GM12878 (cell line): ENCODE results near the gene SNED1. TPM values are rescaled to one million over a fixed set of nuclear protein-coding genes. Genes with fewer than 3 reads are reported as not detected.

Source experiments
- ATAC-seq: fragments of 200-7000 bp; cut with Tn5 transposase; 3 replicates; pipeline ENCODE4 v1.9.1; 2020; ENCODE audit warnings: mild to moderate bottlenecking, moderate library complexity
- BruUV-seq: library from RNA; stranded (reverse); fragments of 400-500 nt; replicated peaks from 2 replicates; lab custom pipeline; 2021; lab: Mats Ljungman, UMichigan
- CTCF ChIA-PET: fragments of 300-600 bp; sonication (Branson Sonifier 250); formaldehyde crosslinking; extraction: SDS; loops from one replicate; lab custom pipeline; 2021; ENCODE audit warnings: inconsistent platforms; lab: Yijun Ruan, JAX
- POLR2A ChIA-PET: fragments of 350-600 bp; formaldehyde crosslinking; extraction: SDS; loops from one replicate; lab custom pipeline; 2021; ENCODE audit warnings: inconsistent platforms; lab: Charles Lee
- RAD21 ChIA-PET: fragments of 300-600 bp; sonication (Branson Sonifier 250); formaldehyde crosslinking; loops from one replicate; lab custom pipeline; 2023; ENCODE audit warnings: antibody characterized with exemption; ENCODE audit not compliant: unreplicated experiment; lab: Charles Lee
- SMC1A ChIA-PET: fragments of 300-600 bp; sonication (Branson Sonifier 250); formaldehyde crosslinking; loops from one replicate; lab custom pipeline; 2023; ENCODE audit not compliant: unreplicated experiment, uncharacterized antibody; lab: Charles Lee
- DNase-seq: peaks from one replicate; pipeline ENCODE4 v3.0.0-alpha.2; 2011; ENCODE audit warnings: low read depth, low spot score
- FAIRE-seq: peaks from 3 replicates; lab custom pipeline; 2011; peaks lifted over from hg19 to GRCh38; lab: Jason Lieb, UNC
- H2AFZ ChIP-seq: 2 replicates; pipeline ENCODE4 v1.6.0; 2011; ENCODE audit warnings: low read depth, low read length, control low read depth; ENCODE audit not compliant: control insufficient read depth
- H3K27ac ChIP-seq: 2 replicates; pipeline ENCODE4 v1.5.1; 2011; ENCODE audit warnings: control low read depth; ENCODE audit not compliant: control insufficient read depth, insufficient read depth
- H3K27me3 ChIP-seq, 2 experiments: replicated peaks in 1 of 2; 2 replicates each; pipeline versions ENCODE4 v1.6.0 to v1.6.1; 2011; ENCODE audit warnings: low read length in 1 of 2; ENCODE audit not compliant: control insufficient read depth in 2 of 2, insufficient read depth in 2 of 2
- H3K36me3 ChIP-seq, 2 experiments: 2 replicates each; pipeline ENCODE4 v1.5.1; 2011; ENCODE audit warnings: low read length in 1 of 2; ENCODE audit not compliant: control insufficient read depth in 2 of 2, insufficient read depth in 2 of 2
- H3K4me1 ChIP-seq: 2 replicates; pipeline ENCODE4 v1.6.1; 2011; ENCODE audit warnings: mild to moderate bottlenecking, low read length, moderate library complexity, mixed read lengths; ENCODE audit not compliant: control insufficient read depth, insufficient read depth
- H3K4me2 ChIP-seq: 2 replicates; pipeline ENCODE4 v1.6.0; 2011; ENCODE audit warnings: control low read depth; ENCODE audit not compliant: control insufficient read depth, insufficient read depth
- H3K4me3 ChIP-seq: fragments of 200-600 bp; sonication (generic); 2 replicates; pipeline ENCODE4 v1.5.1; 2016
- H3K79me2 ChIP-seq: 2 replicates; pipeline ENCODE4 v1.6.0; 2011; ENCODE audit warnings: low read length; ENCODE audit not compliant: control insufficient read depth, insufficient read depth
- H3K9ac ChIP-seq: 2 replicates; pipeline ENCODE4 v1.8.0; 2011; ENCODE audit warnings: low read length, control low read depth, mixed read lengths; ENCODE audit not compliant: control insufficient read depth, insufficient read depth
- H3K9me3 ChIP-seq: replicated peaks from 3 replicates; pipeline ENCODE4 v1.5.1; 2011; ENCODE audit warnings: mild to moderate bottlenecking, low read length; ENCODE audit not compliant: control insufficient read depth, insufficient read depth
- H4K20me1 ChIP-seq: 2 replicates; pipeline ENCODE4 v1.6.0; 2011; ENCODE audit not compliant: control insufficient read depth, insufficient read depth
- BRCA1 ChIP-seq: IDR thresholded peaks from 2 replicates; pipeline ENCODE4 v1.6.1; 2011; ENCODE audit warnings: low read depth, low read length, improper control_type of control experiment
- FOXM1 ChIP-seq: IDR thresholded peaks from 2 replicates; pipeline ENCODE4 v1.6.1; 2012; ENCODE audit warnings: low read depth, mild to moderate bottlenecking, inconsistent platforms, low read length, moderate library complexity
- HDGF ChIP-seq: fragments of 450-650 bp; IDR thresholded peaks from 2 replicates; pipeline ENCODE4 v1.6.1; 2016; ENCODE audit warnings: antibody characterized with exemption
- JUNB ChIP-seq: IDR thresholded peaks from 2 replicates; pipeline ENCODE4 v1.6.1; 2016; ENCODE audit warnings: antibody characterized with exemption, mild to moderate bottlenecking
- RAD21 ChIP-seq: IDR thresholded peaks from 2 replicates; pipeline ENCODE4 v1.6.1; 2011; ENCODE audit warnings: mild to moderate bottlenecking, low read depth, low read length, moderate library complexity; ENCODE audit not compliant: insufficient read depth
- SUZ12 ChIP-seq: fragments of 200-600 bp; sonication (generic); IDR thresholded peaks from one replicate; pipeline ENCODE4 v1.6.1; 2018; ENCODE audit warnings: antibody characterized with exemption, mild to moderate bottlenecking; ENCODE audit not compliant: unreplicated experiment
- WGBS: methylation state at CpG from one replicate; pipeline ENCODE4 v1.1.6; 2016; ENCODE audit warnings: low lambda C conversion rate; ENCODE audit not compliant: insufficient replicate concordance, insufficient coverage; ENCODE audit errors: missing lambda C conversion rate; 5-methylcytosine and 5-hydroxymethylcytosine counted together
- in situ Hi-C: fragments of 300-500 bp; cut with MboI; formaldehyde crosslinking; loops from 9 replicates; pipeline ENCODE4 v1.14.3; 2018; ENCODE audit warnings: mixed read lengths
- intact Hi-C: fragments of 100-400 bp; cut with micrococcal nuclease; formaldehyde crosslinking; loops from one replicate; pipeline ENCODE4 v1.14.2; 2022; ENCODE audit not compliant: unreplicated experiment
- polyA plus RNA-seq, 11 experiments: library from polyadenylated mRNA; depleted of rRNA in 4 of 11; unstranded in 6 of 11; stranded (reverse) in 5 of 11; fragments of >200 nt; fragmentation: Nextera tagmentation in 4 of 11; fragmentation: Illumina TruSeq in 1 of 11; extraction: Ambion mirVana in 4 of 11; extraction: Trizol in 1 of 11; gene quantifications; 1 replicate in 1 of 11; 2 replicates in 10 of 11; pipeline versions ENCODE4 v1.2.1 to v1.2.3, GENCODE V29; 2011 to 2016; ENCODE audit warnings: inconsistent platforms in 2 of 11, missing spikeins in 2 of 11, low read depth in 1 of 11
- total RNA-seq, 4 experiments: library from RNA; depleted of rRNA in 3 of 4; stranded (reverse); fragments of >200 nt in 3 of 4; fragmentation: Illumina TruSeq in 1 of 4; extraction: Trizol in 1 of 4; gene quantifications; 2 replicates each; pipeline versions ENCODE4 v1.2.1 to v1.2.3, GENCODE V29; 2013 to 2021
- TF ChIP-seq, protein P1 (sequence below): fragments of 450-650 bp; formaldehyde crosslinking; IDR thresholded peaks from 2 replicates; pipeline ENCODE4 v1.4.0; 2020; ENCODE audit warnings: mild to moderate bottlenecking, moderate library complexity
- TF ChIP-seq, protein P2 (sequence below): IDR thresholded peaks from 2 replicates; pipeline ENCODE4 v1.6.1; 2012; ENCODE audit warnings: low read depth, low read length, improper control_type of control experiment

Gene SNED1
- total and polyA plus RNA-seq, 10 of the 15 experiments (the other 5 are each of a cell fraction or from before 2014, with no cell fraction given) = 0.05 to 8.4 (median 3.0) TPM

DNA sequence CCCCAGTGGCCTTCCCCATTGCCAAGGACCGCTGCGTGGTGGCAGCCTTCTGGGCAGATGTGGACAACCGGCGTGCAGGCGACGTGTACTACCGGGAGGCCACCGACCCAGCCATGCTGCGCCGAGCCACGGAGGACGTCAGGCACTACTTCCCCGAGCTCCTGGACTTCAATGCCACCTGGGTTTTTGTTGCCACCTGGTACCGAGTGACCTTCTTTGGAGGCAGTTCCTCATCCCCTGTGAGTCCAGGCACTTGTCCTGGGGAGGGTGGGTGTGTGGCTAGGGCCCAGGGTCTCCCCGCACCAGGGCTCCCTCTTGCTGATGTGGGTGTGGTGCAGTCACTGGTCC lies 31.9 kb downstream of the SNED1 start:
- RAD21 ChIA-PET = no interaction called here
- BruUV-seq = no TSS peak
- WGBS = 82% methylated on average over 15 of the region's 15 CpGs

More for the DNA sequence above, 31.9 kb downstream of the SNED1 start:
- no peak for DNase-seq
- peaks cover 0 to 1% of the 10 kb centered on the region in 2 experiments; a peak in 1 of 4 replicates for H3K27me3 ChIP-seq
- TF ChIP-seq HDGF = no peak
- TF ChIP-seq FOXM1 = no peak
- TF ChIP-seq, protein P1, sequence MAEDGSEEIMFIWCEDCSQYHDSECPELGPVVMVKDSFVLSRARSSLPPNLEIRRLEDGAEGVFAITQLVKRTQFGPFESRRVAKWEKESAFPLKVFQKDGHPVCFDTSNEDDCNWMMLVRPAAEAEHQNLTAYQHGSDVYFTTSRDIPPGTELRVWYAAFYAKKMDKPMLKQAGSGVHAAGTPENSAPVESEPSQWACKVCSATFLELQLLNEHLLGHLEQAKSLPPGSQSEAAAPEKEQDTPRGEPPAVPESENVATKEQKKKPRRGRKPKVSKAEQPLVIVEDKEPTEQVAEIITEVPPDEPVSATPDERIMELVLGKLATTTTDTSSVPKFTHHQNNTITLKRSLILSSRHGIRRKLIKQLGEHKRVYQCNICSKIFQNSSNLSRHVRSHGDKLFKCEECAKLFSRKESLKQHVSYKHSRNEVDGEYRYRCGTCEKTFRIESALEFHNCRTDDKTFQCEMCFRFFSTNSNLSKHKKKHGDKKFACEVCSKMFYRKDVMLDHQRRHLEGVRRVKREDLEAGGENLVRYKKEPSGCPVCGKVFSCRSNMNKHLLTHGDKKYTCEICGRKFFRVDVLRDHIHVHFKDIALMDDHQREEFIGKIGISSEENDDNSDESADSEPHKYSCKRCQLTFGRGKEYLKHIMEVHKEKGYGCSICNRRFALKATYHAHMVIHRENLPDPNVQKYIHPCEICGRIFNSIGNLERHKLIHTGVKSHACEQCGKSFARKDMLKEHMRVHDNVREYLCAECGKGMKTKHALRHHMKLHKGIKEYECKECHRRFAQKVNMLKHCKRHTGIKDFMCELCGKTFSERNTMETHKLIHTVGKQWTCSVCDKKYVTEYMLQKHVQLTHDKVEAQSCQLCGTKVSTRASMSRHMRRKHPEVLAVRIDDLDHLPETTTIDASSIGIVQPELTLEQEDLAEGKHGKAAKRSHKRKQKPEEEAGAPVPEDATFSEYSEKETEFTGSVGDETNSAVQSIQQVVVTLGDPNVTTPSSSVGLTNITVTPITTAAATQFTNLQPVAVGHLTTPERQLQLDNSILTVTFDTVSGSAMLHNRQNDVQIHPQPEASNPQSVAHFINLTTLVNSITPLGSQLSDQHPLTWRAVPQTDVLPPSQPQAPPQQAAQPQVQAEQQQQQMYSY (CRISPR knock-in tag) = no peak
- TF ChIP-seq BRCA1 = no peak
- TF ChIP-seq, protein P2, sequence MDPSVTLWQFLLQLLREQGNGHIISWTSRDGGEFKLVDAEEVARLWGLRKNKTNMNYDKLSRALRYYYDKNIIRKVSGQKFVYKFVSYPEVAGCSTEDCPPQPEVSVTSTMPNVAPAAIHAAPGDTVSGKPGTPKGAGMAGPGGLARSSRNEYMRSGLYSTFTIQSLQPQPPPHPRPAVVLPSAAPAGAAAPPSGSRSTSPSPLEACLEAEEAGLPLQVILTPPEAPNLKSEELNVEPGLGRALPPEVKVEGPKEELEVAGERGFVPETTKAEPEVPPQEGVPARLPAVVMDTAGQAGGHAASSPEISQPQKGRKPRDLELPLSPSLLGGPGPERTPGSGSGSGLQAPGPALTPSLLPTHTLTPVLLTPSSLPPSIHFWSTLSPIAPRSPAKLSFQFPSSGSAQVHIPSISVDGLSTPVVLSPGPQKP = no peak
- no peak for TF ChIP-seq JUNB
- no peak for TF ChIP-seq RAD21
- TF ChIP-seq SUZ12 = no peak
- TF ChIP-seq, all 136 proteins: peak for 0
- H4K20me1 ChIP-seq = no peaks in the 10 kb centered on the region
- H3K4me3 ChIP-seq = no peak overlapping the region
- in situ Hi-C loops = no loop called here
- no peak overlapping the region for H3K9ac ChIP-seq
- intact Hi-C loops = no loop called here
- no peak overlapping the region for H2AFZ ChIP-seq
- ATAC-seq (no peak), FAIRE-seq (no peak)
- POLR2A ChIA-PET = no interaction called here
- H3K36me3 ChIP-seq = no peaks in the 10 kb centered on the region
- no peak overlapping the region for H3K4me2 ChIP-seq
- H3K27ac ChIP-seq = no peak overlapping the region
- H3K9me3 ChIP-seq = peaks cover 5% of the 10 kb centered on the region; the same call in 2 of the 3 replicates
- SMC1A ChIA-PET = no interaction called here
- CTCF ChIA-PET = no interaction called here
- no peaks in the 10 kb centered on the region for H3K79me2 ChIP-seq
- peaks cover 8% of the 10 kb centered on the region for H3K4me1 ChIP-seq
